Subcutaneous abdominal adipose tissue (tissue), 5 donors: ENCODE results near the gene VPS37C.

Experiments used
- H3K27ac ChIP-seq: one replicate; pipeline ENCODE4 v1.7.0; 2013; ENCODE audit warnings: low read depth, mild to moderate bottlenecking, inconsistent platforms, low read length, moderate library complexity
- H3K27me3 ChIP-seq, 5 donors: one replicate each; pipeline ENCODE4 v1.7.0; 2013; ENCODE audit warnings: low read length in 5 of 5, inconsistent platforms in 1 of 5; ENCODE audit not compliant: control insufficient read depth in 5 of 5, insufficient read depth in 4 of 5
- H3K36me3 ChIP-seq, 5 donors: one replicate each; pipeline ENCODE4 v1.7.0; 2013; ENCODE audit warnings: low read length in 5 of 5; ENCODE audit not compliant: control insufficient read depth in 5 of 5, insufficient read depth in 5 of 5
- H3K4me1 ChIP-seq, 5 donors: one replicate each; pipeline ENCODE4 v1.7.0; 2013; ENCODE audit warnings: low read length in 5 of 5, mild to moderate bottlenecking in 3 of 5, moderate library complexity in 1 of 5; ENCODE audit not compliant: control insufficient read depth in 5 of 5, insufficient read depth in 5 of 5
- H3K4me3 ChIP-seq, 5 donors: one replicate each; pipeline ENCODE4 v1.7.0; 2013; ENCODE audit warnings: low read length in 5 of 5, low read depth in 1 of 5
- H3K9ac ChIP-seq, 5 donors: one replicate each; pipeline ENCODE4 v1.7.0; 2013; ENCODE audit warnings: low read length in 5 of 5, mild to moderate bottlenecking in 4 of 5, moderate library complexity in 3 of 5
- H3K9me3 ChIP-seq, 5 donors: one replicate each; pipeline ENCODE4 v1.7.0; 2013; ENCODE audit warnings: low read length in 5 of 5; ENCODE audit not compliant: control insufficient read depth in 5 of 5
- donor health status: healthy.
- donor health status: healthy.
- donor health status: healthy.
- donor health status: healthy.
- donor health status: healthy.

Gene VPS37C

GRCh38 chr11:61176446-61176845, 15.2 kb upstream of the VPS37C start:
- Histone ChIP-seq H3K9ac (no peak overlapping the region), H3K4me3 (no peak overlapping the region), H3K4me1 (no peaks in the 10 kb centered on the region), H3K27me3 (peaks cover 0 to 11% (median 2%) of the 10 kb centered on the region in 5 donors), H3K36me3 (no peaks in the 10 kb centered on the region), H3K9me3 (peaks cover 0 to 5% (median 0%) of the 10 kb centered on the region in 5 donors), H3K27ac (no peak overlapping the region)

GRCh38 chr11:61174949-61175348, 13.7 kb upstream of the VPS37C start:
- peaks cover 0 to 5% (median 0%) of the 10 kb centered on the region in 5 donors for H3K9me3 ChIP-seq
- no peak overlapping the region for H3K4me3 ChIP-seq
- peaks cover 0 to 11% (median 2%) of the 10 kb centered on the region in 5 donors for H3K27me3 ChIP-seq
- H3K36me3 ChIP-seq: no peaks in the 10 kb centered on the region
- no peaks in the 10 kb centered on the region for H3K4me1 ChIP-seq
- H3K27ac ChIP-seq: no peak overlapping the region
- no peak overlapping the region for H3K9ac ChIP-seq

GRCh38 chr11:61174273-61174672, 13.0 kb upstream of the VPS37C start:
- Histone ChIP-seq H3K9me3 (peaks cover 0 to 5% (median 0%) of the 10 kb centered on the region in 5 donors), H3K4me1 (no peaks in the 10 kb centered on the region), H3K27me3 (peaks cover 0 to 11% (median 2%) of the 10 kb centered on the region in 5 donors), H3K36me3 (no peaks in the 10 kb centered on the region), H3K9ac (no peak overlapping the region), H3K27ac (no peak overlapping the region), H3K4me3 (no peak overlapping the region)

DNA sequence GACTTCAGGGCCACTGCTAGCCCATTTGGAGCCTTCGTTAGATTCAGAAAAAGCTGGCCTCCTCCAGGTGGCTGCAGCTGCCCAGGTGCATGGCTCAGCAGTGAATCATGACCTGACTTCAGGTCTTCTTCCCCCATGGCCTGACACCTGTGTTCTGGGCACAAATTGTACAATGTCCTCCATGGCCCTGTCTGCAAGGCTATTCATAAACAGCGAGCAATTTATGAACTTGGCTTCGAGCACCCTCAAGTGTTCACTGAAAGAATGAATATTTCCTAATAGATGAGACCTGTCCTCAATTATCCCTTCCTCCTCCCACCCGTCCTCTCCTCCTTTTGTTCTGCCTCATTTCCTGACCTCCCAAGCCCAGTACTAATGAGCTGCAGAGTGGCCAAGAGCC, 12.2 kb upstream of the VPS37C start:
- no peak overlapping the region for H3K4me3 ChIP-seq
- no peak overlapping the region for H3K27ac ChIP-seq
- H3K36me3 ChIP-seq: no peaks in the 10 kb centered on the region
- H3K27me3 ChIP-seq: peaks cover 0 to 16% (median 2%) of the 10 kb centered on the region in 5 donors
- no peaks in the 10 kb centered on the region for H3K4me1 ChIP-seq
- peaks cover 0 to 5% (median 3%) of the 10 kb centered on the region in 5 donors for H3K9me3 ChIP-seq
- no peak overlapping the region for H3K9ac ChIP-seq

GRCh38 chr11:61172888-61173287, 11.7 kb upstream of the VPS37C start:
- H3K4me3 ChIP-seq: no peak overlapping the region
- H3K27ac ChIP-seq: no peak overlapping the region
- peaks cover 0 to 5% (median 3%) of the 10 kb centered on the region in 5 donors for H3K9me3 ChIP-seq
- H3K36me3 ChIP-seq: no peaks in the 10 kb centered on the region
- no peaks in the 10 kb centered on the region for H3K4me1 ChIP-seq
- no peak overlapping the region for H3K9ac ChIP-seq
- peaks cover 0 to 16% (median 2%) of the 10 kb centered on the region in 5 donors for H3K27me3 ChIP-seq

DNA sequence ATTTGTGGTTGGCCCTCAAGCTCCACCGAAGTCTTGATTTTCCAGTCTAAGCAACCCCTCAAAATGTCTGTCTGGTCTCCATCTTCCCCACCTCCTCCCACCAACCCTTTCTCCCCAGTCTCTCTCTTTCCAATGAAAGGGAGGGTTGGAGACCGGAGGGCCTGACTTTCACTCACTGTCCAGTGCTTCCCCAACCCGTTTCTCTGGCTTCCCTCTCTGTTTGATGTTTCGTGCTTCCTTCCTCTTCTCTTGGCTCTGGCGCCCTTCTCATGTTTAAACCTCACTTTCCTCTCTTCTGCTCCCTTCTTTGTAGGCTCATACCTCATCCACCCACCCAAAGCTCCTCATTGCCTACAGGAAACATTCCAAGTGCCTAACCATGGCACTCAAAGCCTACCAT, 11.1 kb upstream of the VPS37C start:
- H3K27ac ChIP-seq: no peak overlapping the region
- peaks cover 0 to 5% (median 3%) of the 10 kb centered on the region in 5 donors for H3K9me3 ChIP-seq

DNA sequence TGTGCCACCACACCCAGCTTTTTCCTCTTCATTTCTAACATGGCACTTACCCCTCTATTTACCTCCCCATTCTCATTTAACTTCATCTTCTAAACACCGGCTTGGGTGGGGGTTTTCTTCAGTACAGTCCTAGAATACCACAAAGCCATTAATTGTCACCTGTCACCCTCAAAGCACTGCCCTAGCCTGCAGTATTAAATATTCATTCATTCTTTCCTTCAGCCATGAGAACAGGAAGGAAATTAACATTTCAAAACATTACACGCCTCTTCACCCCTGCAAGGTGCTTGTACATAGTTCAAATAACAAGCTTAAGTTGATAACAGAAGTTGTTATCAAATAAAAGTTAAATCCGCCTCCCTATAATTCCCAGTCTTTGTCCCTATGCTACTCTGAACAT, 10.7 kb upstream of the VPS37C start:
- Histone ChIP-seq H3K9ac (no peak overlapping the region), H3K36me3 (no peaks in the 10 kb centered on the region), H3K9me3 (peaks cover 0 to 5% (median 3%) of the 10 kb centered on the region in 5 donors), H3K4me1 (no peaks in the 10 kb centered on the region), H3K27ac (no peak overlapping the region), H3K4me3 (no peak overlapping the region), H3K27me3 (peaks cover 0 to 16% (median 2%) of the 10 kb centered on the region in 5 donors)

More for the DNA sequence above, 11.1 kb upstream of the VPS37C start:
- Histone ChIP-seq H3K36me3 (no peaks in the 10 kb centered on the region), H3K4me3 (no peak overlapping the region), H3K9ac (no peak overlapping the region), H3K27me3 (peaks cover 0 to 16% (median 2%) of the 10 kb centered on the region in 5 donors), H3K4me1 (no peaks in the 10 kb centered on the region)

DNA sequence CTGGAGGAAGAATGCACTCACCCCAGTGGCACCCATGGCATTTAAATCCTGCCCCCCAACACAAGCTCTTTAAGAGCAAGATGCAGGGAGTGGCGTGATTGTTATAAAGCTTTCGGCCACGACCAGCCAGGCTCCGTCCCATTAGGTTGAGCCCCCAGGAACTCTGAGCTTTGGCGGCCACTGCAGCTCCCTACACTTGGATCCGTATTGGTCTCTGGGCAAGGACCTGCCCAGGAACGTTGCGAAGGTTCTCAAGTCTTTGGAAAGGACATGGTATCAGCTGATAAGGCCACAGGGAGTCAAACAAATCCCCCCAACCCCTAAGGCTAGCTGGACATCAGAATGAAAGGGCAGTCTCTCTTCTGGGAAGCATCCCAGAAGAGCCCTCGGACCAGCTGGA, 9.3 kb upstream of the VPS37C start:
- Histone ChIP-seq H3K27me3 (peaks cover 0 to 16% (median 2%) of the 10 kb centered on the region in 5 donors), H3K4me1 (no peaks in the 10 kb centered on the region), H3K36me3 (no peaks in the 10 kb centered on the region), H3K9ac (no peak overlapping the region), H3K4me3 (no peak overlapping the region), H3K9me3 (peaks cover 0 to 5% (median 3%) of the 10 kb centered on the region in 5 donors), H3K27ac (no peak overlapping the region)

DNA sequence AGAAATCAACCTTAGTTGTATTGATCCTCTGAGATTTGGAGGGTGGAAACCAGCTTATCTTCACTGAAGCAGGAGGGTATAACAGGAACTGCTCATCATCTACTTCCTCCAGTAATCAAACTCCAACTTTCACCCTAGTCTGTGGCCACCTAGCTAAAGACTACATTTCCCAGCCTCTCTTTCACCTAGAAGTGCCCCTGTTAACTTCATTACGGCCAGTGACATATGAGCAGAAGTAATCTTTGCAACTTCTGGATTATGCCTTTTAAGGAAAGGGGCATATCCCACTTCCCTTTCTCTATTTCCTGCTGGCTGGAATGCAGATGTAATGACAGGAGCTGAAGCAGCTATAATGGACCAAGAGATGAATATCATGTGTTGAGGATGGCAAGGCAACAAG, 7.6 kb upstream of the VPS37C start:
- H3K36me3 ChIP-seq: no peaks in the 10 kb centered on the region
- H3K9ac ChIP-seq: no peak overlapping the region
- H3K27ac ChIP-seq: no peak overlapping the region
- no peak overlapping the region for H3K4me3 ChIP-seq
- H3K9me3 ChIP-seq: peaks cover 0 to 5% (median 3%) of the 10 kb centered on the region in 5 donors
- H3K27me3 ChIP-seq: peaks cover 0 to 5% (median 0%) of the 10 kb centered on the region in 5 donors
- peaks cover 0 to 2% (median 0%) of the 10 kb centered on the region in 5 donors for H3K4me1 ChIP-seq

DNA sequence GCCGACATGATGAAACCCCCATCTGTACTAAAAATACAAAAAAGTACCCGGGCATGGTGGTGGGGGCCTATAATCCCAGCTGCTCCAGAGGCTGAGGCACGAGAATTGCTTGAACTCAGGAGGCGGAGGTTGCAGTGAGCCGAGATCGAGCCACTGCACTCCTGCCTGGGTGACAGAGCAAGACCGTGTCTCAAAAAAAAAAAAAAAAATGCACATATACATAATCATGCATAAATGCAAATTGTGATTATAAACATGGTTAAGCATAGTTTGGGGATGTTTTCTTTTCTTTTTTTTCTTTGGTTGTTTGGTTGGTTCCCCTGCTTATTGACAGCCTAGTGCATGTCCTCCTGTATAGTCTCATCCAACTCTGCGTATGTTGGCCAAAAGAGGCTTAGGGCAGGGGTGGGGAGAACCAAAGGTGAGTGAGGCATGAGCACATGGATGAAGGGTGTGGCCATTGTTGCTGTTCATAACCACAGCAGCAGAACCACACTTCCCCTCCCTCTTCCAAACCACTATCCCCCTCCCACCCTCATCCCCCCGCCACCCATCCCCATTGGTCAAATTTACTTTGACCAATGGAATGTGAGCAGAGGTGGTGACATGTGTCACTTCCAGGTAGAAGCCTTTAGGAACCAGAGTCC, 6.9 kb upstream of the VPS37C start:
- Histone ChIP-seq H3K9me3 (peaks cover 0 to 5% (median 3%) of the 10 kb centered on the region in 5 donors), H3K4me1 (peaks cover 0 to 2% (median 0%) of the 10 kb centered on the region in 5 donors), H3K27me3 (peaks cover 0 to 5% (median 0%) of the 10 kb centered on the region in 5 donors), H3K9ac (no peak overlapping the region), H3K27ac (no peak overlapping the region), H3K36me3 (no peaks in the 10 kb centered on the region), H3K4me3 (no peak overlapping the region)
